GM12891 (cell line): Measurements from ENCODE around the gene PPP1CA.

Source experiments
- DNase-seq: peaks from one replicate; pipeline ENCODE4 v3.0.0; 2011; ENCODE audit warnings: low spot score; ENCODE audit not compliant: insufficient read length
- FAIRE-seq: peaks from 2 replicates; lab custom pipeline; 2011; peaks lifted over from hg19 to GRCh38; lab: Jason Lieb, UNC
- PAX5 ChIP-seq: IDR thresholded peaks from 2 replicates; pipeline ENCODE4 v1.6.1; 2011; ENCODE audit warnings: low read length, moderate library complexity, mild to moderate bottlenecking; ENCODE audit not compliant: insufficient read depth, severe bottlenecking
- POLR2A ChIP-seq: IDR thresholded peaks from 2 replicates; pipeline ENCODE4 v1.6.1; 2011; ENCODE audit warnings: low read depth, low read length, control low read depth
- POLR2AphosphoS5 ChIP-seq: IDR thresholded peaks from 2 replicates; pipeline ENCODE4 v1.6.1; 2011; ENCODE audit warnings: low read depth, low read length, control low read depth
- POU2F2 ChIP-seq: IDR thresholded peaks from 2 replicates; pipeline ENCODE4 v1.6.1; 2011; ENCODE audit warnings: low read depth, mild to moderate bottlenecking, control low read depth, low read length, moderate library complexity
- SPI1 ChIP-seq: IDR thresholded peaks from 2 replicates; pipeline ENCODE4 v1.6.1; 2011; ENCODE audit warnings: low read depth, low read length, control low read depth
- TAF1 ChIP-seq: IDR thresholded peaks from 2 replicates; pipeline ENCODE4 v1.6.1; 2011; ENCODE audit warnings: low read depth, low read length, control low read depth

Gene PPP1CA

DNA sequence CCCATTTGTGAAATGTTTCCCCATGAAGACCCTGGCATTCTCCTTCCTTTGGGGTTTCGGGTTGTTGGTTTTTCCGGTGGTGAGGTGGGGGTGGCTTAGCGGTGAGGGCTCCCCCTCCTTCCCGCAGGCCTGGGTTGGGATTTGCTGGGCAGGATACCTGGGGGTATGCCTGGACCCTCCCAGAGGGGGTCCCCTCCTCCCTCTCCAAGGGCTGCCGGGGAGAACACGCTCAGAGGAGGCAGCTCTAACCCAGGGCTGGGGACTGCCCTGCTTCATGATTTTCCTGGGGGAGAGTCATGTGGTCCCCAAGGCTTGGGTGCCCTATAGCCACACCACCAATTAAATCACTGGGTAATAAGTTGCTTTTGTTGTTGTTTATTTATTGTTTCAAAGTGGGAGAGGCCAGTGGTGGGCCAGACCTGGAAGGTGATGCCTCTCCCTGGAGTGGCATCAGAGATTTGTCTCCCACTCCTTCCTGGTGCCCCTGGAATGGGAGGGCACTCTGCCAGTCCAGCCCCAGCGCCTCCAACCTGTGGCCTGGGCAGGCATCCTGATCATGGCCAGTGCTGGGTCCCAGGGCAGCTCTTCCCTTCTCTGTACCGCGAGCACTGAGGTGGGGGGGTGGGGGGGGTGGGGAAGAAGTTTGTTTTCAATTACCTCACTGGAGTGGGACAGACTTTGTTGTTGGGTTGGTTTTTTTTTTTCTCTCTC lies 26.9 kb downstream of the PPP1CA start:
- TF ChIP-seq TAF1 (no peak), PAX5 (no peak), POU2F2 (no peak), SPI1 (no peak), POLR2A (no peak), POLR2AphosphoS5 (no peak)
- FAIRE-seq (no peak), DNase-seq (no peak)

DNA sequence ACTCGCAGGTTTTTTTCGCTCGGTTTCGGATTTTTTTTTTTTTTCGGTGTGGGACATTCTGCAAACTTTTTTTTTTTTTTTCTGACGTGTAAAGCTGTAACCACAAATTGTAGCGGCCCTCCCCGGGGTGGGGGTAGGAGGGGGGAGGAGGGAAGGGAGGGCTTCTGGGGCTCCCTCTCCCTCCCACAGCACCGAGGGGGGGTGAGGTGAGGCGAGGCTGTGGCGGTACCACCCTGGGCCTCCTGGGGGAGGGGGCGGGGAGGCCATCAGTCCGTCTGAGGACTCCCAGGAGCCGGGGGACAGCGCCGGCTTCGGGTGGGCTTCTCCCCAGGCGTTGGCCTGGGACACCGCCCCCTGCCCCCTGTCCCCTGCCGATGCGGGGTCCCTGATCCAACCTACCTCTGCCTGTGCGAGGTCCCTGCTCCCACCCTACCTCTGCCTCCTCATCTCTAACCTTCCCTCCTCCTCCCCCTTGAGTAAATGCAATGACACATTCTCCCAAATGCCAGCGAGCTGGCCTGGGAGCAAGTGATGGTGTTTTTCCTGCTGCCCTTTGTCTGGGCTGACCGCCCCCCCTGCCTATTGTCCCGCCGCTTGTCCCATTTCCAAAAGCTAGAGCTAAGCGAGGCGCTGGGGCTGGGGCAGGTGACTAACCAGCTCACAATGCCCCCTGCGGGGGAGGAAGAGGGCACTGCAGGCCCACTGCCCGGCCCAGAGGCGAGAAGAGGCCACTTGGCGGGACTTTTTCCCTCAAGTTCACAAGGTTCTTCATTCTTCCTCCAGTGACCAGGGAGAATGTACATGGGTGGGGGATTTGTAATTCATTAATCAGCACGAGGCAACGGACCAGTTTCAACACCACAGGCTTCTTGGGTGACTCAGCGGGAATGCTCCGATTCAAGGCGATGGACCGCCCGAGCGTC lies 27.7 kb downstream of the PPP1CA start:
- TF ChIP-seq POLR2A: no peak
- TF ChIP-seq POLR2AphosphoS5: no peak
- no peak for TF ChIP-seq TAF1
- no peak for TF ChIP-seq POU2F2
- no peak for TF ChIP-seq PAX5
- FAIRE-seq (peak; percentile 66), DNase-seq (no peak)

DNA sequence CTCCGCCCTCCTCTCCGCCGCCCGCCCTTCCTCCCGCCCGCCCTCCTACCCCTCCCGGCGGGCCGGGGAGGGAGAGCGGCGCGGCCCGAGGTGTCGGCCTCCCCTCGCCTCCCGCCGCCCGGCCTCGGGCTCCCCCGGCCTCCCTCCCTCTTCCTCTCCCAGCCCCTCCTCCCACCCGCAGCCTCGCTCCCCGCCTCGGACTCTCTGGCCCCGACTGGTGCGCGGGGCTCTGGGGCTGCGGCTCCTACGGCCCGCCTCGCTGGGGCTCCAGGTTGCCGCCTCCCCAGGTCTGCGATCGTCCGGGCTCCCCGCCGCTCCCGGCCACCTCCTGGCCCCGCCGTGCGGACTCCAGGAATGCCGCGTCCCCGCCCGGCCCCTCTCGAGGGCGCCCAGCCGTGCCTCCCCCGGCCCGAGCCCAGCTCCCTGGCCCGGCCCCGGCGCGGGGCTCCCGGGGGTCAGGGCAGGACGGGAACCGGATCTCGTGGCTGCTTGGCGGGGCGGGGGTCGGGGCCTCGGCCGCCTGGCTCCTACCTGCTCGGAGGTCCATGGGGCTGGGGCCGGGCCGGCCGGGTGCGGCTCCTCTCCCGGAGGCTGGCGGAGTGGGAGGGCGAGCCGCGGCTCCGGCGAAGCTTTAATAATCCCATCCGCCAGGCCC lies 28.5 kb downstream of the PPP1CA start, which contains the start of gene CLCF1:
Gene CLCF1, minus strand, starts transcription at position 606 of the 655 bp plus-strand sequence. Its CDS starts 59 bp downstream, at position 547.
- no peak for TF ChIP-seq POU2F2
- TF ChIP-seq POLR2A: no peak
- TF ChIP-seq PAX5: no peak
- no peak for TF ChIP-seq SPI1
- TF ChIP-seq POLR2AphosphoS5: no peak
- TF ChIP-seq TAF1: no peak
- DNase-seq: no peak
- FAIRE-seq: peak; percentile 28

DNA sequence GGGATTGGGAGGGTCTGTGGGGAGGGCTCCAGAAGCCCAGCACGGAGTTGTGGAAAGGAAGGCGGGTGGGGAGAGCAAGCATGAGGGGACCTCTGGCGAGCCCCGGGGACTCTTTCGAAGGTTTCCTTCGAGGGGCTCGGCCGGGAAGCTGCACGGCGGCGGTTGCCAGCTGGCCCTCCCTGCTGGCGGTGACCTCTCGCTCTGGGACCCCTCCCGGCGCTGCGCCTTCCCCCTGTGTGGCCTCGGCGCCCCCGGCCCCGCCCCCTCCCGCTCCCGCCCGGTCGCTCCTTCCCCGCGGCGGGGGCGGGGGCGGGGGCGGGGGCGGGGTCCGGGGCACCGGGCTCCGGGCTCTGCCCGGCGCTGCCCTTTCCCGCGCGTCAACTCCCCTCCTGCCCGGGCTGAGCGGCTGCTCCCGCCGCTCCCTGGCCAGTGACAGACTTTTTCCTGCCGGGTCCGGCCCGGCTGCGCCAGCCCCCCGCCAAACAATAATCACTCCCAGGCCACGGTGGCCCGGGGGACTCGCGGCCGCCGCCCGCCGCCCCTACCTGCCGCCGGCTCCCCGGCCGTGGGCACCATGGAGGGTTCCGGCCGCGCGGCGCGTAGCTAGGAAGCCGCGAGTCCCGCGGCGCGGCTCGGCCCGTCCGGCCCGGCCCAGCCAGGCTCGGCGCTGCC lies 29.2 kb downstream of the PPP1CA start:
- FAIRE-seq (no peak), DNase-seq (no peak)
- TF ChIP-seq SPI1 (no peak), PAX5 (no peak), POU2F2 (no peak), POLR2A (no peak), POLR2AphosphoS5 (no peak), TAF1 (no peak)

DNA sequence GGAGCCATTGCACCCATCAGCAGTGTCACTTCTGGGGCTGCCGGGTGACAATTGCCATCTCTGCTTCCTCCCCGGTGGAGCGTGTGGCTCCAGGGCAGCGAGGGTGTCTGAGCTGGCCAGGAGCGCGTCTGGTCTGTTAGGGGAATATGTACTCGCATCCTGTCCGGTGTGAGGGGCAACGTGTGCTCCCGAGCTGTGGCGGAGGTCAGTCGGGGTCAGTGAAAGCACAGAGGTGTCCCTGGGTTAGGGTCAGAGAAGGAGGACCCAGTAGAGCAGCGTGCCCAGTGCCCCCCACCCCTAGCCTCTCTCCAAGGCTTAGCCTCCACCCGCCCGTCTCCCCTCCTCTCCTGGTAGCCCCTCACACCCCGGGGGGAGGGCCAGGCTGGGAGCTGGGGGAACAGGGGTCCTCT lies 29.7 kb downstream of the PPP1CA start:
- no peak for FAIRE-seq
- no peak for TF ChIP-seq TAF1
- TF ChIP-seq PAX5: no peak
- no peak for TF ChIP-seq POLR2A
- TF ChIP-seq SPI1: no peak
- no peak for TF ChIP-seq POLR2AphosphoS5
- no peak for DNase-seq

DNA sequence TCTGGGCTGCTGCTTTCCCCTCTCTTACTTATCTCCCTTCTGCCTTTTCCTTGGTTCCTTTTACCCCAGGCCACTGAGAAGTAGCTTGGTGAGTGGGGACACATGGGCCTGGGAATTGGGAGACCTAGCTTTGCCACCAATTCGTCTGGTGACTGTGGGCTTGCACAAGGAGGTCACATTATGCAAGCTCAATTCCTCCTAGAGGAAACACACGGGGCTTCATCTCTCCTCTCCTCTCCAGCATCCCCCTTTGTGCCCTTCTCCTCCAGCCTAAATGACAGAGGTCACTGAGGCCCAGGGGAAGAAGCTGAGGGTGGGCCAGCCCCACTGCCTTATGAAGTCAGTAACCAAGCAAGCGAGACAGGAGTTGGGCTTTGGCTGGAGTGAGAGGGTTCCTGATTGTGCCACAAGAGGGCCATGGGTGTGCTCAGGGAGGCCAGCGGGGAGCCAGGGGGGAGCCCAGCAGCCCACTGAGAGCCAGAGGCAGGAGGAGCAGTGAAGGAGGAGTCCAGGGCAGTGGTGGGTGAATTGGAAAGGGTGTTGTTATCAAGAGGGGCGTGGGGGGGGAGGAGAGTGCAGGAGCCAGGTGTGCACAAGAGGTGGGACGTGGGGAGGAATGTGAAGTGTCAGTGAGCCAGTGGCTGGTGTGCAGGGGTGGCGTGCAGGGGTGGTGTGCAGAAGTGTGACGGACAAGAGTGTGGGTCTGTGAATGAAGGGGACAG lies 30.3 kb downstream of the PPP1CA start:
- TF ChIP-seq TAF1 (no peak), POLR2AphosphoS5 (no peak), SPI1 (no peak), POU2F2 (no peak)
- DNase-seq: no peak
- FAIRE-seq: peak; percentile 89

DNA sequence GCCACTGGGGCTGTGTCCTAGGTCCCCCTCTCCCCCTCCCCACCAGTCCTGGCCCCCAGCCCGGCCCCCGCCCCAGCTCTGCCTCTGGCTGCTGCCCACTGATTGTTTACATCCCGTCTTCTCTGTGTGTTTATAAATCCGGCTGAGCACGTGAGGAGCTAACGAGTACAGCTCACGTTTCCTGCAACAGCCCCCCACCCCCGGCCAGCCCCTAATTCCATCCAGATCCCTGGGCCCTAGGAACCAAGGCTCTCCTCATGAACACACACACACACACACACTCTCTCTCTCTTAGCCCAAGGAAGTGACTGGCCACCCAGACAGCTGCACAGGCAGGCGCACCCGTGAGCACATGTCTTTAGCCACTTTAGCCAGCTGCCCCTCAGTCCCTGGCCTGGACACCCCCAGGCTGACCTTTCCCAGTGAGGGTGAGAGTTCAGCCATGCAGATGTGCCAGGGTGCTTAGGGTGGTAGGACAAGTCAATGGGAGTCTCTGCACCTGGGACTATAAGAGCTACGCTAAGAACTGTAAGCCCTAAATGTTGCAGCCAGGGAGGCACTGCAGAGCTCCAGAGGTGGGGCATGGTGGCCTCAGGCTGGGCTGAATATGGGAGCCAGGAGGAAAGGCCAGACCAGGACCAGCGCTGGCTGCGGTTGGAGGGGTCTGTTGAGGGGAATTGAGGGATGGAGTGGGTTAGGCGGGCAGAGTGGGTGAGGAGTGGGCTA lies 31.1 kb downstream of the PPP1CA start:
- FAIRE-seq: no peak
- no peak for DNase-seq
- no peak for TF ChIP-seq TAF1

DNA sequence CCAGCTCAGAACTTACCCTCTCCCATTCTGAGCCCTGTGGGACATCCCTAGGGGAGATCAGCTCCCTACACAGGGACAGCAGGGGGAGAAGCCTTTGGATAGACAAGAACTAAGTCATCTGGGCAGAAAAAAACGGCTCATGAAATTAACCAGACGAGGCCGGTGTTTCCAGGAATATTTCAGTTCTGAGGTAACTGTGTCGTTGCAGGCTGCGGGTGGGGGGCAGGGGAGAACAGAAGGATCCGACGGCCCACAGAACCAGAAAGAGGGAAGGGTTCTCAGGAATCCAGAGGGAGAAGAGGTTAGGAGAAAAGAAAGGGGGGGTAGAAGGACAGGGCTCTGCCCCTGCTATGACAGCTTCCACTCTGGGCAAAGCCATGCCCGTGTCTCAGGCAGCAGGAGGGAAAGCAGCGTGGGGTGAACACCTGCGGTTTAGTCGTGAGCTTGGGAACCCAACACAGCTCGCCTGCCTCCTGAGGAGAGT lies 31.8 kb downstream of the PPP1CA start:
- no peak for FAIRE-seq
- TF ChIP-seq SPI1 (no peak), POLR2AphosphoS5 (no peak), POU2F2 (no peak), POLR2A (no peak)
- DNase-seq: no peak

DNA sequence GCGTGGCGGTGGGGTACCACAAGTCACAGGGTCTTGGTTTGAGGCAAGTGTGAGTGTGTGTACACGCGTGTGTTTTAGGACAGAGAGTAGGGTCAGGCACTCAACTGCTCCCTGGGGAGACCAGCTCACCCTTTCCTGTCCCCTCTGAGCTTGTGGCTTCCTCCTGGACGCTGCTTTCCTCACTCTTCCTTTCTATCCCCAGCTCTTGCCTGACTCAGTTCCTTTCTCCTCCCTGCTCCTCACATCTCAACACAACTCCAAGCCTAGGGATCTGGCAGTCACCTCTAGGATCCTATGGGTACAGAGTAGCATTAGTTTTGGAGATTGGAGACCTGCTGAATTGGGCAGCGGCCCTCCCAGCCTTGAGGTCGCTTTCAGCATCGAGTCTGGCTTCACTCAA lies 32.4 kb downstream of the PPP1CA start:
- DNase-seq (no peak), FAIRE-seq (peak; percentile 75)
- TF ChIP-seq TAF1 (no peak), SPI1 (no peak), POLR2A (no peak), PAX5 (no peak), POLR2AphosphoS5 (no peak)
